Fibroblast of the aortic adventitia (primary cell): ENCODE measurements around the gene GKN1. TPM values are rescaled to one million over a fixed set of nuclear protein-coding genes. Genes with fewer than 3 reads are reported as not detected.

Experiments
- DNase-seq: peaks from one replicate; pipeline ENCODE4 v3.0.0-alpha.2; 2010; ENCODE audit warnings: low read depth
- H3K4me3 ChIP-seq: 2 replicates; pipeline ENCODE4 v1.5.1; 2011; ENCODE audit warnings: low read depth, mild to moderate bottlenecking, control low read depth, low read length, moderate library complexity
- total RNA-seq: library from RNA; depleted of rRNA; stranded (reverse); fragments of >200 nt; gene quantifications from 2 replicates; pipeline ENCODE4 v1.2.3, GENCODE V29; 2012; ENCODE audit warnings: low replicate concordance
- TF ChIP-seq, protein P1 (sequence below): IDR thresholded peaks from 2 replicates; pipeline ENCODE4 v1.5.1; 2011; ENCODE audit warnings: mild to moderate bottlenecking, low read length, control low read depth, inconsistent platforms; ENCODE audit not compliant: insufficient read depth

Gene GKN1
- total RNA-seq, 1 donor = not detected

DNA sequence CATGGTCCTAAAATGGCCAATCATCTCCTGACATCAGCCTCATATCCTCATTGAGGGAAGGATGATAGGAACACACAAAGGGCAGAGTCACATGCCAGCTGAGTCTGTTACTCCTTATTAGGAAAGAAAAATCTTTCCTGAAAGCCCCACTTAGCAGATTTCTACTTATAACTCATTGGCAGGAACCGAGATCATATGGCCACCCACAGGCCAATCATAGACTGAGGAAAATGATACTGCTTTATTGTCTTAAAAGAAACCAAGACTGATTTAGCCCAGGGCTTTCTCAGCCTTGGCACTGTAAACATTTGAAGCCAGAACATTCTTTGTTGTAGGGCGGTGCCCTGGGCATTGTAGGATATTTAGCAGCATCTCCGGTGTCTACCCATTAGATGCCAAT is 40.4 kb upstream of the GKN1 start:
- TF ChIP-seq, protein P1, sequence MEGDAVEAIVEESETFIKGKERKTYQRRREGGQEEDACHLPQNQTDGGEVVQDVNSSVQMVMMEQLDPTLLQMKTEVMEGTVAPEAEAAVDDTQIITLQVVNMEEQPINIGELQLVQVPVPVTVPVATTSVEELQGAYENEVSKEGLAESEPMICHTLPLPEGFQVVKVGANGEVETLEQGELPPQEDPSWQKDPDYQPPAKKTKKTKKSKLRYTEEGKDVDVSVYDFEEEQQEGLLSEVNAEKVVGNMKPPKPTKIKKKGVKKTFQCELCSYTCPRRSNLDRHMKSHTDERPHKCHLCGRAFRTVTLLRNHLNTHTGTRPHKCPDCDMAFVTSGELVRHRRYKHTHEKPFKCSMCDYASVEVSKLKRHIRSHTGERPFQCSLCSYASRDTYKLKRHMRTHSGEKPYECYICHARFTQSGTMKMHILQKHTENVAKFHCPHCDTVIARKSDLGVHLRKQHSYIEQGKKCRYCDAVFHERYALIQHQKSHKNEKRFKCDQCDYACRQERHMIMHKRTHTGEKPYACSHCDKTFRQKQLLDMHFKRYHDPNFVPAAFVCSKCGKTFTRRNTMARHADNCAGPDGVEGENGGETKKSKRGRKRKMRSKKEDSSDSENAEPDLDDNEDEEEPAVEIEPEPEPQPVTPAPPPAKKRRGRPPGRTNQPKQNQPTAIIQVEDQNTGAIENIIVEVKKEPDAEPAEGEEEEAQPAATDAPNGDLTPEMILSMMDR = no peak
- no peak overlapping the region for H3K4me3 ChIP-seq
- no peak for DNase-seq

DNA sequence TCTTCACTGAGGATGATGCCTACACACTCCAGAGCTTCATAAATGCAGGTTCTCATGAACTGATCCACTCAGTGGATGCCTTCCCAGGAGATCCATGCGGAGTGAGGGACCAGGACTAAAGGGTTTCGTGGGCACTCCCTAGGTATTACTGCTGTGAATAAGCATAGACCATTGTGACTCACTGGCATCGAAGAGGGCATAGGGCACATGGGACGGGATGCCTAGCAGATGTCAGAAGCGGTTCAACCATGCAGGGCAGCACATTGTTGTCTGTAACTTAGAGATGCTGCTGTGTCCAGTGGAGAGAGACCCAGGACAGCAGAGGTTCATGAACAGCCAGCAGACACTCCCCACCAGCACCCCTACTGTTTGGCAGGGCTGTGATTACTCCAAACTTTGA is 39.0 kb upstream of the GKN1 start:
- no peak overlapping the region for H3K4me3 ChIP-seq
- DNase-seq = no peak
- TF ChIP-seq, protein P1 = no peak

DNA sequence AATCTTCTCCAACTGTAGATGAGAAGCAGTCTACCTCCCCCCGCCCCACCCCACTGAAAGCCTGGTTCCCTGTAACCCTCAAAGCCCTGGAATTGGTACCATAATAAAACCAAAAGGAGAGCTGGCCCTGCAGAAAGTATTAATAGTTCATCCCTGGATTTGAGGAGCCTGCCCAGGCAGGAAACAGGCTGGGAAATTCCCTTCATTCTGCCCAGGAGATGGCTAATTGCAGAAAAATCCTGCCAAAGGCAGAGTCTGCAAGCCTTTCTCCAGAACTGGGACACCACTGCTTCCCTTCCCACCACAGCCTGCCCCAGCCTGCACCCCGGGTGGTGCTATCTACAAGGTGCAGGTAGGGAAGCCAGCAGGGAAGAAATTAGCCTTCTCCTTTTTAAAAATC is 38.0 kb upstream of the GKN1 start:
- TF ChIP-seq, protein P1 = no peak
- peak; percentile 65 for DNase-seq
- no peak overlapping the region for H3K4me3 ChIP-seq

DNA sequence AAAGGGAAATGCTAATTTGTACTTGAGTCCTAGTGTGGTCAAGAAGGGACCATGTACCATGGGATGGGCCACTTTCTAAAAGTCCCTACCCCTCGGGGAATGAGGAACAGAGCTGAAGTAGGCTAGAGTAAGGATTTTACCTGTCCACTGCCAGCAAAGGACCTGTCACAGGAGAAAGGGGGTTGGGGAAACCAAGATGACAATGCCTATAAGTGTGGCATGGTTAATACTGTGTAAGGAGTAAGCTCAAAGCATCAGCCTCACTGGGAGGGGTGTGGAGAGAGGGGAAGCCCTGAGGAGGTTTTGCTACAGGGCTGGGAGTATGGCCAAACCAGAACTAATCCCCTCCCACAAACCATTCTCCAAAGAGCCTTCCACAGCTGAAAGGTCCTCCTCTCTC is 37.5 kb upstream of the GKN1 start:
- H3K4me3 ChIP-seq = no peak overlapping the region
- DNase-seq = peak; percentile 44
- TF ChIP-seq, protein P1 = no peak

DNA sequence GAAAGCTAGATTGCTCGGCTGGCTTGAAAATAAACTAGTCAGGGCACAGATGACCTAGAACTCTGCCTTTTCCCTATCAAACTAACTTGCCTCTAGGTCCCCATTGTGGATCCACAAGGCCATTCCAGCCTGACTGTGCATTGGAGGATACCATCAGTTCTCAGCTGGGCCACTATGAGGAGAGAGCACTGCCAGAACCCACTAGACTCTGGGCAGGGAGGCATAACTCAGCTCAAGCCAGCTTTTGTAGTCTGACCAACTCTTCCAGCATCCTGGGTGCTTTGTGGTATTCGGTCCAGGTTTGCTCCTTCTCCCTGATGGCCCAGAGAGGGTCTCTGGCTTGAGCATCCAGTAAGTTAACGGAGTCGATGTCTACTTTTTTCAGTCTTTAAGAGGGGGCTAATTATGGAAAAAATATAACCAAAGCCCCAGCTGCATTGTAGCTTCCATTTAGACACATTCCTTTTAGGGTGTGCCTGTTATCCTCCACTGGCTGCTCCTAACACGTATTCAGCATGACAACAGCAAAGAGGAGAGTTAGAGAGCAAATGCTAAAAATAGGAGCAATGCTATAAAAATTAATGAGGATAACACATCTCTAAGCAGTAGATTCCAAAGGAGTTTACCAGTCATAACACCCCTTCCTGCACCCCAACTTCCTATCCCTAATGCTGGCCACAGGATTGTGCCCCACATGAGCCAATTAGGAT is 36.9 kb upstream of the GKN1 start:
- H3K4me3 ChIP-seq = no peak overlapping the region
- TF ChIP-seq, protein P1 = no peak
- DNase-seq = peak; percentile 22

DNA sequence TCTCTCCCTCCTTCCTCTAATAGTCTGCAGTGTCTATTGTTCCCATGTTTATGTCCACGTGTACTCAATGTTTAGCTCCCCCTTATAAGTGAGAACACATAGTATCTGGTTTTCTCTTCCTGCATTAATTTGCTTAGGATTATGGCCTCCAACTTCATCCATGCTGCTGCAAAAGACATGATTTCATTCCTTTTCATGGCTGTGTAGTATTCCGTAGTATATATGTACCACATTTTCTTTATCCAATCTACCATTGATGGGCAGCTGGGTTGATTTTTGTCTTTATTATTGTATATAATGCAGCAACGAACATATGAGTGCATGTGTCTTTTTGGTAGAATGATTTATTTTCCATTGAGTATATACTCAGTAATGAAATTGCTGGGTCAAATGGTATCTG is 35.5 kb upstream of the GKN1 start:
- TF ChIP-seq, protein P1 = no peak

DNA sequence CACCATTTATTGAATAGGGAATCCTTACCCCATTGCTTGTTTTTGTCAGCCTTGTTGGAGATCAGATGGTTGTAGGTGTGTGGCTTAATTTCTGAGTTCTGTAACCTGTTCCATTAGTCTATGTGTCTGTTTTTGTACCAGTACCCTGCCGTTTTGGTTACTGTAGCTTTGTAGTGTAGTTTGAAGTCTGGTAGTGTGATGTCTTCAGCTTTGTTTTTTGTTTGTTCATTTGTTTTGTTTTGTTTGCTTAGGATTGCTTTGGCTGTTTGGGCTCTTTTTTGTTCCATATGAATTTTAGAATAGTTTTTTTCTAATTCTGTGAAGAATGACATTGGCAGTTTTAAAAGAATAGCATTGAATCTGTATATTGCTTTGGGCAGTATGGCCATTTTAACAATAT is 34.5 kb upstream of the GKN1 start:
- no peak for DNase-seq
- no peak overlapping the region for H3K4me3 ChIP-seq
- TF ChIP-seq, protein P1 = no peak

More for the DNA sequence above, 35.5 kb upstream of the GKN1 start:
- no peak overlapping the region for H3K4me3 ChIP-seq
- DNase-seq = no peak
